Endothelial cell of hepatic sinusoid (primary cell): ENCODE measurements around the gene HECA.
"Not testable (repeated sequence)": the region's sequence is repeated elsewhere in the genome, so short reads cannot be mapped to it uniquely, and the experiment has no call there.

ENCODE experiments used
- in situ Hi-C: cut with HindIII; loops from 2 replicates; pipeline ENCODE4 v1.10.0; 2017; ENCODE audit warnings: low sequenced_read_pairs

The HECA gene, protein sequence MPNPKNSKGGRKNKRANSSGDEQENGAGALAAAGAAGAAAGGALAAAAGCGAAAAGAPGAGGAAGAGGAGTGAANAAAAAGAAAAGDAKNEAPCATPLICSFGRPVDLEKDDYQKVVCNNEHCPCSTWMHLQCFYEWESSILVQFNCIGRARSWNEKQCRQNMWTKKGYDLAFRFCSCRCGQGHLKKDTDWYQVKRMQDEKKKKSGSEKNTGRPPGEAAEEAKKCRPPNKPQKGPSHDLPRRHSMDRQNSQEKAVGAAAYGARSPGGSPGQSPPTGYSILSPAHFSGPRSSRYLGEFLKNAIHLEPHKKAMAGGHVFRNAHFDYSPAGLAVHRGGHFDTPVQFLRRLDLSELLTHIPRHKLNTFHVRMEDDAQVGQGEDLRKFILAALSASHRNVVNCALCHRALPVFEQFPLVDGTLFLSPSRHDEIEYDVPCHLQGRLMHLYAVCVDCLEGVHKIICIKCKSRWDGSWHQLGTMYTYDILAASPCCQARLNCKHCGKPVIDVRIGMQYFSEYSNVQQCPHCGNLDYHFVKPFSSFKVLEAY

GRCh38 chr6:139134817-139135577 lies at the start of gene HECA:
Gene HECA (plus strand): TSS chr6:139135080. CDS start chr6:139135397, 317 bp downstream.
- in situ Hi-C loops: no loop called here

- in situ Hi-C loops: no loop called here
Observed at GRCh38 chr6:139091826-139092225, 43.1 kb upstream of the HECA start.

DNA sequence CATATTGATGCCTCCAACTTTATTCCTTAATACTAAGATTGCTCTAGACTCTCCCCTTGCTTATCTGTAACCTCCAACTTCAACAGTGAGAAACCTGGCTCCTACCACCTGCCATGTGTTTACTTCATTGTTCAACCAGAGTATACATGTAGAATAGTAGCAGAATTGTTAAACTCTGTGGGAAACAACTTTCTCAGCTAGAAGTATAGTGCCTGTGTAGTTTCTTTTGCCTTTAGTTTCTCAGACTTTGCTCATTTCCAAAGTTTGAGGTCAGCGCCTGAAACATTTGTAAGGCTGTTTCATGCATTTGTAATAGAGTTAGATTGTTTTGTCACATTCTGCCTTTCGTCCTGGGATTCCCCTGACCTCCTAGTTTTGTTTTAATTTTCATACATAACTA lies 34.9 kb upstream of the HECA start:
- in situ Hi-C loops: no loop called here

- in situ Hi-C loops: no loop called here
Observed at GRCh38 chr6:139107051-139107450, 27.8 kb upstream of the HECA start.

DNA sequence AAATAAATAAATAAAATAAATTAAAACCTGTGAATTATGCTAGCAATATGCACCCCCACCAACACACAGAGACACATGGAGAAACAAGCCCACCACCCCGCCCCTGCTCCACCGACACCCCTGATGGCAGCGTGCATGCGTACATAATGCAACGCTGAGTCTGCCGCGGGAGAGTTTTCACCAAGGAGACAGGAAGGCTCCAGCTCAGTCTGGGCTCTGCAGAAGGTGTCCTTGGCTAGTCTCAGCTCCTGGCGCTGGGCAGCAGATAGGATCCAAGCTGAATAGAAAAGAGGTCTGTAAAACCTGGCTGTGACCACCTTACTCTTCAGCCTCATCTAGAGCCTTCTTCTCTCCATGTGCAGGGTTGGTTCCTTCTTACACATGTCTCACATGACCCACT lies 26.5 kb upstream of the HECA start:
- in situ Hi-C loops: no loop called here

- in situ Hi-C loops: no loop called here
Observed at GRCh38 chr6:139109558-139109957, 25.3 kb upstream of the HECA start.

DNA sequence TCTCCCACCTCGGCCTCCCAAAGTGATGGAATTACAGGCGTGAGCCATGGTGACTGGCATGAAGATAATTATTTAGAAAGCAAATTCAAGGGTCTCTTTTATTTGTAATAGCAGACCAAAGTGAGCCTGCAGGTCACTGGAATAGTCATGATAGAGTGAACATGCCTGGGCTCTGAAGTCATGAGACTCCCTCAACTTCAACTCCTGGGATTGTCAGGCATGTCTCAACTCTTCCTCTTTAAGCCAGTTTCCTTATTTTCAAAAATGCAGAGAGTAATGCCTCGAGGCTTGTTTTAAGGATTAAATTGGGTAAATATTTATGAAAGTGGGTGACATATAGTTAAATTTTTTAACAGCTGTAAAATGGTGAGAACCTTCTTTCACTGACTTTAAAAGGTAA lies 22.7 kb upstream of the HECA start:
- in situ Hi-C loops: no loop called here

DNA sequence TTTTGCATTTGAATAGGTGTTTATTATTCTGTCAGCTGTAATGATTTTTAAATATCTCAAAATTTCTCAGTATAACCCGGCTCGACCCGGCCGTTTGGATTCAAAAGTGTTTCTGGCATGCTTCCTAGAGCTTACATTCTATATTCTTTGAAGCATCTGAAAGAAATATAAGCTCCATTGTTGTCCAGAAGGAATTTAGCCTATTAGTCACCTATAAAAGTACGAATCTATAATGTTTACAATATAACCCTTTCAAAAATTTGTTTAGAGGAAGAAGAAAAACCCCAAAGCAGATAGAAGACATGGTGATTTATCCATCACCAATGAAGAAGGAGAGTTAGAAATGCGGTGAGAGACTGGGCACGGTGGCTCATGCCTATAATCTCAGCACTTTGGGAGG lies 22.3 kb upstream of the HECA start:
- in situ Hi-C loops: no loop called here

- in situ Hi-C loops: no loop called here
Observed at GRCh38 chr6:139114746-139115145, 20.1 kb upstream of the HECA start.

GRCh38 chr6:139115989-139116758 lies 18.7 kb upstream of the HECA start:
- in situ Hi-C loops: no loop called here

- in situ Hi-C loops: no loop called here
Observed at GRCh38 chr6:139117734-139118133, 17.1 kb upstream of the HECA start.

- in situ Hi-C loops: no loop called here
Observed at GRCh38 chr6:139119552-139119951, 15.3 kb upstream of the HECA start.

DNA sequence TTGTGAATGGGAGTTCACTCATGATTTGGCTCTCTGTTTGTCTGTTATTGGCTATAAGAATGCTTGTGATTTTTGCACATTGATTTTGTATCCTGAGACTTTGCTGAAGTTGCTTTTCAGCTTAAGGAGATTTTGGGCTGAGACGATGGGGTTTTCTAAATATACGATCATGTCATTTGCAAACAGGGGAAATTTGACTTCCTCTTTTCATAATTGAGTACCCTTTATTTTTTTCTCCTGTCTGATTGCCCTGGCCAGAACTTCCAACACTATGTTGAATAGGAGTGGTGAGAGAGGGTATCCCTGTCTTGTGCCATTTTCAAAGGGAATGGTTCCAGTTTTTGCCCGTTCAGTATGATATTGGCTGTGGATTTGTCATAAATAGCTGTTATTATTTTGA lies 12.1 kb upstream of the HECA start:
- in situ Hi-C loops: not testable (repeated sequence)

DNA sequence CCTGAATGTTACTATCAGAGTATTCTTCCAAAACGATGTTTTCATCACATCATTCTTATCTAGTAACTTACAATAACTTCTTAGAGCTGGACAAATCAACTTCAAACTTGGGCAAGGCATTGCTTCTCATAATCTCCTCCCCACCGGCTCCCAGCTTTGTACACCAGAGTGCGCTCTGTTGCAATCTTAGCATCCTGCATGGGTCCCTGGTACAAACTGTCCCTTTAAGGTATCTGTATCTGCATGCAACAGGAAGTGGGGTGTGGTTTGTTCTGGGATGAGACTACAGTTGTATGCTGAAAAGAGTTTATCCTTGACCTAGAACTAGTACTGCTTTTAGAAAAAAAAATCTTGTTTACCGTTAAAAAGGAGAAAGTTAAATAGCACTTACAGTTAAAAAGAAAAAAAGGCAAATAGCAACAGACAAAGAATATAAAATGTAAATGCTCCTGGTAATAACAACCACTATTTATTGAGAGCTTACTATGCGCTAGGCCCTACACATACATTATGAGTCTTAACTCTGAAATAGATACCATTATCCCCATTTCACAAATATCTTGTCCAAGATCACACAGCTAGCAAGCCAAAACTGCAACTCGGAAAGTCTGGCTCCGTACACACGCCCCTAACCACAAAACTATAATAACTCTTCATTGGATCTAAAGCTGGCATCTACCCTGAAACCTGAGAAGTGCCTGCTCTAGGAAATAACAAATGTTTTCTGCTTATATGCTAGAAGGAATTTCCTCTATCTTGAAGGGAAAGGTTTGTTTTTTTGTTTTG lies 9.8 kb upstream of the HECA start:
- in situ Hi-C loops: no loop called here

- in situ Hi-C loops: no loop called here
Observed at GRCh38 chr6:139126255-139126654, 8.6 kb upstream of the HECA start.

DNA sequence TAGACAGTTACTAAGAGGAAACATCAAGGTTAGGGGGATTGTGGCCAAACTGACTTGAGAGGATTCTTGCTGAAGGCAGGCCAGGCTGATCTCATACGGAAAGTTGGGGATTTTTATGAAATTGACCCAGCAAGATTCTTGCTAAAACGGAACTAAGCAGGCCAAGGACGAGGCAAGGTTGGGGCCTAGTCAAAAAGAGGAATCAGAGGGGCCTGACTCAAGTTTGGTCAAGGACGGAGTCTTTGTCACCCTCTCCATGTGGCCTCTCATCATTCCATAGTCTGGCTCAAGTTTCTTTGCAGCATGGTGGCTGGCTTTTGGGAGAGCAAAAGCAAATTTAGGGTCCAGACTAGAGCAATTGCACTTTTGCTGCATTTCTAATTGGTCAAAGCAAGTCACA lies 7.9 kb upstream of the HECA start:
- in situ Hi-C loops: no loop called here

- in situ Hi-C loops: no loop called here
Observed at GRCh38 chr6:139129284-139129683, 5.6 kb upstream of the HECA start.

DNA sequence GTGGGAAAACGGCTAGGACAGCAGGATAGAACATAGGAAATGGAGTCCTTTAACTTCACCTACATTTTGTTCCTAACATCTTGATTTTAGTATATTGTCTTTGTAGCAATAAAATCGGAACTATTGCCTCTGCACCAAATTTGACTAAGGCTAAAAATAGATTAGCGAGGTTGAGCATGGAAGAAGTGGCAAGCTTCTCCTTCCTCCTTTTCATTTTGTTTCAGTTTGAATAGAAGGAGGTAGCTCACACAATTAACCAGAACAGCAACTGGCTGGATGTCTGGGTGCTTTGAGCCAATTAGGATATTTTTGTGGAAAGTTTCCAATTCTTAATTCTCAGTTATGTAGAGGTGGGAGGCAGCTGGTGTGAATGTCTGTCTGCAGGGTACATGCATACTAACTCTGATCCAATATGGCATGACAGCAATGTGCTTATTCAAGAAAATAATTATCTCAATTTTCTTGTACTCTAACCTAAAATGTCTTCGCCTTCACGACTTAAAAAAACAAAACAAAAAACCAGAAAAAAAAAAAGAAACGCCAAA lies 3.1 kb upstream of the HECA start:
- in situ Hi-C loops: no loop called here

DNA sequence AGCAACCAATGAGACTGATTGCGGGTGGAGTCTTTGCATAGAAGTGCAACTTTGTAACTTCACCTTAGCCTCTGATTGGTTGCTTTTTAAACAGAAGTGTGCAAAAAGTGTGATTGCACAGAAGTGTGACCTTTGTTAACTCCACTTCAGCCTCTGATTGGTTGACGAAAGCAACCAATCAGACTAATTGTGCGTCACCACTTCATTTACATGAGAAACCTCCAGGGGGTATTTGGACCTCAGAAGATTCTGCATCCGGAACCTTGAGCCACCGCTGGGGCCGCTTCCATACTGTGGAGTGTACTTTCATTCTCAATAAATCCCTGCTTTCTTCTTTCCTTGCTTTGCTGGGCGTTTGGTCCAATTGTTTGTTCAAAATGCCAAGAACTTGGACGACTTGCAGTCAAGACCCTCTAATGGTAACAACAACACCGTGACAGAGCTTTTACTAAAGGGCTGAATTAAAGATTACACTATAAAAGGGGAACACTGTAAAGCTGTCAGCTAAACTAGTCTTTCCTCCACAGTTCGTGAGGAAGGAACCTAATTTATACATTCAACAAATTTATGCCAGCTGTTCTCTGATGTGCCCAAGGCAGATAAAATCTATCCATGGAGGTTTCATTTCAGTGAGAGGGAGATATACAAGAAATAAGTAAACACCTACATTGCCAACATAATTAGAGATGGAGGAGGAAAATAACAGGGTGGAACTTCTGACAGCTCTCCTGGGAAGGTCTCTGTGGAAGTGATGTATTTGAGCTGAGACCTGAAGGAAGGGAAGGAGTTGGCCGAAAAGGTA lies 1.4 kb upstream of the HECA start:
- in situ Hi-C loops: no loop called here

DNA sequence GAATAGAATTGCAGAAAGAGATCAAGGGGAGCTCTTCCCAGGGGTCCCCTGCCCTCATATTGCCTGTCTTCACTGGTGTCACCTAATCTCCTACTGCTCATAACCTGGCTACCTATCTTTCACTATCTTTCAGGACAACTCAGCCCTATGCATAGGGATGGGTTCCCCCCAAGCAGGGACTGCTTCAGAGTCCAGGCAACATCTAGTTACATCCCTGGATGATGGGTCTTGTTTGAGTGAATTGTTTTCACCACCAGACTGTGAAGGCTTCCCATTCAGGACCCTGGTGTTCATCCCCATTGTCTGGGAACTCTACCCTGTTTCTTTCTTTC lies 850 bp upstream of the HECA start:
- in situ Hi-C loops: no loop called here
